ENCODE measurements around the gene CDK5RAP2.

DNA sequence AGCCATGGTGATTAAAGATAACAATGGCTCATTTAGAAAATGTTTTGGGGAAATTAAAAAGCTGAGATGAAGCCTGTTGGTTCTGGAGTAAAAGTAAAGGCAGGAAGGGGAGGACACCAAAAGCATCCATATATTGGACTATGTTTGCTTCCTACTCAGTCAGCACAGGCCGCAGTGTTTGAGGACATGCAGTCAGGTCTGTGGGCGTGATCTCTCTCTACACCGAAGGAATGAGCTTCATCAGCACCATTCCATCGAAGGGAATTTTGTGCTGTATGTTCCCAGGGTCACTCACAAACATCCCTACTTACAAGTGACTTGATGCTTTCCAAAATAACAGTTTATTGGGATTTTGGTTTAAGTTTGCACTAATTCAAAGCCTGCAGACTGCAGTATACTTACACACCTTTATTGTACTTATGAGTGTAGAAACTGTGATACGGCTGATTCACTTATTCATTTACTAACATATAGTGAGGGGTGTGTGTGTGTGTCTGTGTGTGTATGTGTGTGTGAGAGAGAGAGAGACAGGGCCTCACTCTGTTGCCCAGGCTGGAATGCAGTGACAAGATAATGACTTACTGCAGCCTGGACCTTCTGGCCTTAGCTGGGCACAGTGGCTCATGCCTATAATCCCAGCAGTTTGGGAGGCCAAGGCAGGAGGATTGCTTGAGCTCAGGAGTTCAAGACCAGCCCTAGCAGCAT lies 13.4 kb upstream of the CDK5RAP2 start:
- TF ChIP-seq, protein P1, sequence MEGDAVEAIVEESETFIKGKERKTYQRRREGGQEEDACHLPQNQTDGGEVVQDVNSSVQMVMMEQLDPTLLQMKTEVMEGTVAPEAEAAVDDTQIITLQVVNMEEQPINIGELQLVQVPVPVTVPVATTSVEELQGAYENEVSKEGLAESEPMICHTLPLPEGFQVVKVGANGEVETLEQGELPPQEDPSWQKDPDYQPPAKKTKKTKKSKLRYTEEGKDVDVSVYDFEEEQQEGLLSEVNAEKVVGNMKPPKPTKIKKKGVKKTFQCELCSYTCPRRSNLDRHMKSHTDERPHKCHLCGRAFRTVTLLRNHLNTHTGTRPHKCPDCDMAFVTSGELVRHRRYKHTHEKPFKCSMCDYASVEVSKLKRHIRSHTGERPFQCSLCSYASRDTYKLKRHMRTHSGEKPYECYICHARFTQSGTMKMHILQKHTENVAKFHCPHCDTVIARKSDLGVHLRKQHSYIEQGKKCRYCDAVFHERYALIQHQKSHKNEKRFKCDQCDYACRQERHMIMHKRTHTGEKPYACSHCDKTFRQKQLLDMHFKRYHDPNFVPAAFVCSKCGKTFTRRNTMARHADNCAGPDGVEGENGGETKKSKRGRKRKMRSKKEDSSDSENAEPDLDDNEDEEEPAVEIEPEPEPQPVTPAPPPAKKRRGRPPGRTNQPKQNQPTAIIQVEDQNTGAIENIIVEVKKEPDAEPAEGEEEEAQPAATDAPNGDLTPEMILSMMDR (IDR thresholded peaks at IDR 0.05; ENCODE audit: low read depth, low read length) = no peak
- TF ChIP-seq EZH2phosphoT487 (IDR thresholded peaks at IDR 0.05; ENCODE audit: low read depth) = no peak
